GM10266 (cell line): ENCODE measurements around the gene ACAP3.

Experiments used
- DNase-seq: peaks from one replicate; pipeline ENCODE4 v3.0.0; 2012; ENCODE audit errors: extremely low spot score
- CTCF ChIP-seq: IDR thresholded peaks from 2 replicates; pipeline ENCODE4 v1.5.1; 2012; ENCODE audit warnings: mild to moderate bottlenecking, low read depth; ENCODE audit not compliant: control insufficient read depth, insufficient read depth; ENCODE audit errors: missing control alignments

Gene ACAP3

GRCh38 chr1:1259951-1260600, 47.7 kb downstream of the ACAP3 start:
- DNase-seq, result no peak
- no peak for TF ChIP-seq CTCF

- DNase-seq, result no peak
- no peak for TF ChIP-seq CTCF
These were observed 48.2 kb downstream of the ACAP3 start for GRCh38 chr1:1259540-1259939.

DNA sequence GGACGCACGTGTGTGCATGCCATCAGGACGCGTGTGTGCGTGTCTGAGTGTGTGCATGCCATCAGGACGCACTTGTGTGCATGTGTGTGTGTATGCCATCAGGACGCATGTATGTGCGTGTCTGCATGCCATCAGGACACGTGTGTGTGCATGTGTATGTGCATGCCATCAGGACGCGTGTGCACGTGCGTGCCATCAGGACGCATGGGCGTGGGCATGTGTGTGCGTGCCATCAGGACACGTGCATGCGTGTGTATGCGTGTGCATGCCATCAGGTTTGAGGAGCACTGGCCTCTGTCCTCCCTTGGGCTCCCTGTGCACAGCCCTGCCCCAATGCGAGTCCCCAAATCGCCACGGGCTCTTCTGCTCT, 48.6 kb downstream of the ACAP3 start:
- no peak for DNase-seq

DNA sequence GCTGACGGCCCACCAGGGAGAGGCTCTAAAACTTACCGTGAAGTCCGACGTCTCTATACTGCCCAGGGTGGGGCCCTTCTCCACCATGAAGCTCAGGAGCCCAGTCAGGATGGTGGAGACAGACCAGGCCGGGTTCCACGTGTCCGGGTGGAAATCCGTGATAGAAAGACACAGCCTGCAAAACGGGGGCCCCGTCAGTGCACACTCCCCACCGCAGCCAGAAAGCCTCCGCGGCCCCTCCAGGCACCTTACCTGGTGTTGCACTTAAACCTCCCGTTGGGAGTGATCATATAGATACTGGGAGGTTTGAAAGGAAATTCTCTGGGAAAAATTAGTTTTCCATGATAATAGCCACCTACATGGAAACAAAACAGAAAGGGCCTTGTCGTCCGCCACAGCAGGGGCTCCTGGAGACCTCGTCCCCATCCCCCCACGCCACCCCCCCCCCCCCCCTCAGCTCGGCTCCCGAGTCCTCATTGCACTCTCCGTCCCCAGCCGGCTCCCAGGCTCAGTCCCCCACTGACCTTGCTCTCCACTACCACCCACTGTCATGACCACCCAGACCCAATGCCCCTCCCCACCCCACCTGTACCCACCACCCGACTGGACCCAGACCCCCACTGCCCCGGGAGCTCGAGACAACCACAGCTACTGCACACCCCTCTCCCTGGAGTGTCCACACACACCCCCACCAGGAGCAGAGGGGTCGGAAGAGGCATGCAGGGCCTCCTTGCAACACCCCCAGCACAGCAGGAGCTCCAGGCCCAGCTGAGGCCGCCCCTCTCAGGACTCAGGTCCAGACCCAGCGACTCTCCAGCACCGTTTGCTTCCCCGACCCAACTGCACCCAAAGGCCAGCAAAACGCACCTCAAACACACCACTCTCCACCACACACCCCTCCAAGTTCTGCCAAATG, 50.5 kb downstream of the ACAP3 start:
- TF ChIP-seq CTCF, result no peak

More for the DNA sequence above, 48.6 kb downstream of the ACAP3 start:
- TF ChIP-seq CTCF, result no peak

DNA sequence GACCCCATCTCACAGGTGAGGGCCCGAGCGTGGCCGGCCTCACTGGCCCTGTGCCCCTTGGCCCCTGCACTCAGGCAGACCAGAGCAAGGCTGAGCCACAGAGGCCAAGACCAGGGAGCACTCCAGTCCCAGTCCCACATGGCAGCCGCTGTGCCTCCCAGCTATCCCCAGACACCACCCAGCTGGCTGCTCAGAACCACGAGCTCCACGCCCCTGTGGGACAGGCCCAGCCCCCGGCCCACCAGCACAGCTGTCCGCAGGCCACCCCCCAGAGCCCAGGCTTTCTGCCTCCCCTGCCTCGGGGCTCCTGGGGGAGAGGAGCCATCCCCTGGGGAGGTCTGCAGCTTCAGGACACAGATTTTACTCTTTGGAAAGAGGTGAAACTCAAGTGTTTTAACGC, 52.1 kb downstream of the ACAP3 start:
- no peak for TF ChIP-seq CTCF
- no peak for DNase-seq

More for the DNA sequence above, 50.5 kb downstream of the ACAP3 start:
- no peak for DNase-seq

GRCh38 chr1:1255078-1255477, 52.7 kb downstream of the ACAP3 start:
- no peak for TF ChIP-seq CTCF
- DNase-seq, result no peak

DNA sequence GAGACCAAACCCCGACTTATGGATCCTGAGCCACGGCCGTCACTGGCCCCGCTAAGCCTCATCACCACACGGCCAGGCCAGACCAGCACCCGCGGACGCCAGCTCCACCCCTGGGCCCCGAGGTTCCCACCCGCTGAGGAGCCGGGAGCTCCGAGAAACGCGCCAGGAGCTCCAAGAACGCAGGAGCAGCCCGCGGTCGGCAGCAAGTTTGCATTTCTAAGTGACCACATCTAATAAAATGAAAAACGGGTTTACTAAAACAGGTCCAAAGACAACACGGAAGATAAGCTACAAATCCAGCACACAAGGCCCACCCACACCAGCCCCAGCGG, 53.1 kb downstream of the ACAP3 start:
- DNase-seq, result no peak
- no peak for TF ChIP-seq CTCF
